Measurements from ENCODE around the gene SYNE3.

SYNE3 gene

GRCh38 chr14:95516554-95517181 is at the start of gene SYNE3:
SYNE3 (minus strand) TSS chr14:95516650; CDS start chr14:95475821, 40,829 bp downstream.
- peak; percentile 52 for DNase-seq

- DNase-seq, result no peak
These were observed 47.6 kb upstream of the SYNE3 start for GRCh38 chr14:95564060-95564459.

- no peak for DNase-seq
These were observed 46.6 kb upstream of the SYNE3 start for GRCh38 chr14:95562892-95563685.

GRCh38 chr14:95561001-95561412 is 44.6 kb upstream of the SYNE3 start:
- peak; percentile 65 for DNase-seq

GRCh38 chr14:95559203-95559602 is 42.8 kb upstream of the SYNE3 start:
- DNase-seq, result no peak

- DNase-seq, result no peak
These were observed 41.4 kb upstream of the SYNE3 start for GRCh38 chr14:95557832-95558231.

GRCh38 chr14:95557291-95557690 is 40.8 kb upstream of the SYNE3 start:
- no peak for DNase-seq

- no peak for DNase-seq
These were observed 38.6 kb upstream of the SYNE3 start for GRCh38 chr14:95555053-95555452.

GRCh38 chr14:95553141-95553540 is 36.7 kb upstream of the SYNE3 start:
- DNase-seq, result no peak

GRCh38 chr14:95551435-95551834 is 35.0 kb upstream of the SYNE3 start:
- no peak for DNase-seq

- DNase-seq, result no peak
These were observed 33.5 kb upstream of the SYNE3 start for GRCh38 chr14:95549656-95550585.

- no peak for DNase-seq
These were observed 32.0 kb upstream of the SYNE3 start for GRCh38 chr14:95548328-95548929.

- DNase-seq, result no peak
These were observed 31.3 kb upstream of the SYNE3 start for GRCh38 chr14:95547626-95548327.

GRCh38 chr14:95547272-95547625 is 30.8 kb upstream of the SYNE3 start:
- no peak for DNase-seq

GRCh38 chr14:95545515-95546168 is 29.2 kb upstream of the SYNE3 start:
- DNase-seq, result no peak

- no peak for DNase-seq
These were observed 28.1 kb upstream of the SYNE3 start for GRCh38 chr14:95544588-95544987.

- DNase-seq, result no peak
These were observed 26.6 kb upstream of the SYNE3 start for GRCh38 chr14:95543021-95543420.

GRCh38 chr14:95541932-95542930 is 25.8 kb upstream of the SYNE3 start:
- no peak for DNase-seq

GRCh38 chr14:95541346-95541745 is 24.9 kb upstream of the SYNE3 start:
- no peak for DNase-seq

GRCh38 chr14:95540236-95540855 is 23.9 kb upstream of the SYNE3 start:
- DNase-seq, result no peak

Measured in stimulated activated naive CD4-positive, alpha-beta T cell treated with Interleukin-2 at 50 U/mL for 16 hours (primary cell).